CD4-positive, alpha-beta T cell treated with Interleukin-4 for 1 hour (primary cell): ENCODE data around the gene TSTD2.
A peak's percentile ranks its signal among the peaks of the same experiment; 100 is the strongest.

Experiments
- DNase-seq, 2 donors: peaks; one replicate each; pipeline ENCODE4 v3.0.0-alpha.2; 2020 to 2022

TSTD2 gene

GRCh38 chr9:97632985-97633858 lies at the start of gene TSTD2, which contains the start of gene NCBP1:
TSTD2 (minus strand) TSS chr9:97633368; CDS start chr9:97627562, 5,806 bp downstream.
NCBP1 (plus strand) TSS chr9:97633821; CDS start chr9:97633882, 61 bp downstream.
- DNase-seq: peak; percentile 97 to 98

DNA sequence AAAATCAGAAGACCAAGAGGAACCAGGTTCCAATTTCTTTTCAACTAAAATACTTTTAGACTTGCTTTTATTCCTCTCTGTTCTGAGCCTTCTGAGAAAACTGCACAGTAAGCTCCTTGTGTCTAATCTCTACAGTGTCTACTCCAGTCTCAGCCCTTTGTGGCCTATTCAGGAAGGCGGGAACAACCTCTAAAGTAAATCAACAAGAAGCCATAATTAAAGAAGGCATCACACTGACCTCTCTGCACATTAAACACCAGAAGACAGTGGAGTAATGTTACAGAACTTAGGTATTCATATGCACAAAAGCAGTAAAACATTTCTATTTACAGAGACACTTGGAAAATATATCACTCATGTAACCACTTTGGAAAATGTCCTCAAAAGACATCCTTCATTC lies 49.1 kb upstream of the TSTD2 start:
- no peak for DNase-seq

GRCh38 chr9:97675655-97676054 lies 42.5 kb upstream of the TSTD2 start:
- DNase-seq: no peak

GRCh38 chr9:97673922-97674321 lies 40.8 kb upstream of the TSTD2 start:
- no peak for DNase-seq

DNA sequence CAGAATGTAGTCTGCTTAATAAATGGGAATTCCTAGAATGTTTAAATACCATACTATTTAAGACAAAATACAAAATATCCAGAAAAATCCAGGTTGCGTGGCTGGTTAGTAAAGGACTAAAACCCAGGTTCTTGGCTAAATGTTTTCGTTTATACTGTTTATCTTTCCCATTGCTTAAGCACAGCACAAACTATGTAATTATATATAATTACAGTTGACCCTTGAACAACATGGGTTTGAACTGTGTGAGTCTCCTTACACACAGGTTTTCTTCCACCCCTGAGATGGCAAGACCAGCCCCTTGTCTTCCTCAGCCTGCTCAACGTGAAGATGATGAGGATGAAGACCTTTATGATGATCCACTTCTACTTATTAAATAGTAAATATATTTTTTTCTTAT lies 39.2 kb upstream of the TSTD2 start:
- DNase-seq: no peak

GRCh38 chr9:97670586-97670985 lies 37.4 kb upstream of the TSTD2 start:
- no peak for DNase-seq

GRCh38 chr9:97668485-97668884 lies 35.3 kb upstream of the TSTD2 start:
- DNase-seq: no peak

GRCh38 chr9:97666907-97667686 lies 33.9 kb upstream of the TSTD2 start:
- DNase-seq: no peak

DNA sequence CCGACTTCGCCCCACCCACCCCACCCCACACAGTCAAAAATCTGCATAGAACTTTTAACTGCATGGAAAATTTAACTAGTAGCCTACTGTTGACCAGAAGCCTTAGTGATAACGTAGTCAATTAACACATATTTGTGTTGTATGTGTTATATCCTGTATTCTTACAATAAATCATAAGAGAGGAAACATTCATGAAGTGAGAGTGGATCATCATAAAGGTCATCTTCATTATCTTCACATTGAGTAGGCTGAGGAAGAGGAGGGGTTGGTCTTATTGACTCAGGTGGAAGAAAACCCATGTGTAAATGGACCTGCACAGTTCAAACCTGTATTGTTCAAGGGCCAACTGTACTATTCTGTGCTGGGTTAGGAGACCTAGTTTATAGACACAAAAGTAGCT lies 32.6 kb upstream of the TSTD2 start:
- DNase-seq: no peak

GRCh38 chr9:97660847-97661246 lies 27.7 kb upstream of the TSTD2 start:
- DNase-seq: no peak

DNA sequence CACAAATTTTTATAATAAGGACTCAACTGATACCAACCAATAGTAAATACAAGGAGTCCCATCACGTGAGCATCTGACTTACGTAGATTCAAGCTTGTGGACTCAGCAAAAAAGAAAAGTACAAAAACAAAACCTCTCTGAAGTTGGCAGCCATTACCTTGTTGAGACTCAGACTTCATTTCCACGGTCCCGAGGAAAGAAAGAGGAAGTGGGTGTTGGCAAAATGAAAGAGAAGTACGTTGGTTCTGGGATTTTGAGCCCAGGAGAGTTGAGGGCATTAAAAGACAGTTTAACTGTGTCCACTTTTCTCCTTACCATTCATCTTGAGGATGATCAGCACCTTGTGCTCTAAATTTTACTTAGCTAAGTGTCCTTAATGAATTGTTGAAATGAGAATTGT lies 27.2 kb upstream of the TSTD2 start:
- DNase-seq: no peak

DNA sequence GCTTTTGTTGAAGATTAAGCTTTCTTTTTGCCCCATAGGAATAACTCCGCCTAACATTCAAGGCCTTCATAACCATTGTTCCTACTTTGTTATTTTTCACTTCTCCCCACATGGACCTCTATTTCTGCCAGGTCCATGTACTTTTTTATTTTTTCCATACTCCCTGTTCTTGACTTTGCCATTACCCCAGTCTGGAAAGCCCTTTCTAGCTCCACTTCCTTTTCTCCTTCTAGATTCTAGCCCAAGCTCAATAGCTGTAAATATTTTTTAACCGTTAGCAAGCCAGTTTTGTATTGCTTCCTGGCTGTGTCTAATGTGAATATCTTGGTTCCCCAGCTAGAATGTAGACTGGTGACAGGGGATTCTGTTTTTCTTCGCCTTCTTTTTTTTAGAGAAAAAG lies 26.6 kb upstream of the TSTD2 start:
- DNase-seq: no peak

DNA sequence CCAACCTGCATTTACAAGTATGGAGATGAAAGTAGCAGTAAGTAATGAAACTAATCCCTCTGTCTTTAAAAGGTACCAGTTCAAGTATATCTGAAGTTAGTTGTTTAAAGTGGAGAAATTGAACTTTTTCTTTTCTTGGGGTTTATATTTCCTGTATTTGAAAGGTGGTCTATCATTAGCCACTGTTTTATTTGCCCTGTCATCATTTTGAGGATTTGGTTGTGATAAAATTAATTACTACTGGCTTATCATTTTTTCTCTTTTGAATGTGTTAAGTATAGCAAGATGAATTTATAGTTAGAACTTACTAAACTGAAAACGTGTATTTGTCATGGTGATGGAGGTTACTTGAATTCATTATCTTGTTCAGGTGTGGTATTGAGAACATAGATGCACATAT lies 25.5 kb upstream of the TSTD2 start:
- no peak for DNase-seq

DNA sequence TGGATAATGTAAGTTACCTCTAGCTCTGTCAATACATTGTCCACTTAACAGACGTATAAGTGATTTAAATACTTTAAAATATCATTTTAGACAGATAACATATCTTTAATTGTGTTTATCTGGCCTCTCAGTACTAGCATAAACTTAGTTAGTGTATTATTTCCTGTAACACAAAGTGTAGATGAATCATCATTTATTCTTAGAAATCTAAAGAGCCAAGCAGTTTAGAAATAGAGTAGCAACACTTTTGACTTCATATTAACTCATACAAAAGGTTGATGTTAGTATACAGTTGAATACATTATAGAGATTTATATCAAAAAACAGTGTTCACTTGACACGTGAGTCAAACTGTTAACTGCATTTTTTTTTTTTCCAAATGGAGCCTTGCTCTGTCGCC lies 18.5 kb upstream of the TSTD2 start:
- DNase-seq: no peak

DNA sequence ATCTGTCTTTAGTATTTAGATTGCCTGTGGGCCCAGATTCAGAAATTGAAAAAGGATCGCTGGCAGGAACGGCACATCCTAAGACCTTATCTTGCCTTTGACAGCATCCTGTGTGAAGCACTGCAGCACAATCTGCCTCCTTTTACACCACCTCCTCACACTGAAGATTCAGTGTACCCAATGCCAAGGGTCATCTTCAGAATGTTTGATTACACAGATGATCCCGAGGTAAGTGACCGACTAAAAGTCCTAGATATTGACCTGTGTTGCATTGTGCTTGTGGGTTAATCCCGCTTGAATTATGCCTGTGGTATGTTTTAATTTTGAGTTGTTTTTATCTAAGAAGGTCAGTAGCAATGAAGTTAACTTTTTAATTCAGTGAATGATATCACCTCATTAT lies 14.8 kb upstream of the TSTD2 start:
- no peak for DNase-seq

DNA sequence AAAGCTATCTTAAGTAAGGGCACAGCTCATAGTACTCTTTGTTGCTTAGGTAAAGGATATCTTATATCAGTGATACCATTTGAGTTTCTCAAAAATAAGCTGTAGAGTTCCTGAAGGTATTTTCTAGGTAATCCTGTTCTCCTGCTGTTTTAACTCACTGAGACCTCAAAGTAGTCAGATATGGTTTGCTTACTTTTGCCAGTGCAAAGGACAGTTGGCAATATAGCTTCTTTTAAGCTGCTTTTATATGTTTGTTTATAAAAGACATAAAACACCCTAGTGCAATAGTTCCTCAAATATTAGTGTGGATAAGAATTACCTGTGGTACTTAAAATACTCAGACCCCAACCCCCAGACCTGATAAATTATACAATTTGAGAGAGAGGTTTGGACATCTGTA lies 12.6 kb upstream of the TSTD2 start:
- no peak for DNase-seq

DNA sequence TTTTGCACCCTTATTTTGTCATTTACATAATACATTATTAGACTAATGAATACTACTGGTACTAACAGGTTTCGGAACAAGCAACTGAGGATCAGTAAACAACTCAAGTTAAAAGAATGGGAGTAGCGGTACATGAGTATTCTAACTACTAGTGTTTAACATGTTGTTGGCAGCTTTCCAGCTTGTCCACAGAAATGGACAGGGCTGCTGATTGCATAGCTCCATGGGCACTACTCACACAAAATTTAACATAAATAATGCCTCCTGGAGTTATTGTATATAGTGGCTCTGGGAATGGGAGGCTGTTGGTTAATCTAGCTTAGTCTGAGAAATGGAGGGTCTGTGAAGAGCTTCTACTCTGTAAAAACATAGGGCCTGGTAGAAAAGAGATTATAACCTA lies 7.2 kb upstream of the TSTD2 start:
- no peak for DNase-seq

- no peak for DNase-seq
Measured at GRCh38 chr9:97638666-97639065, 5.5 kb upstream of the TSTD2 start.

GRCh38 chr9:97636903-97637302 lies 3.7 kb upstream of the TSTD2 start:
- DNase-seq: no peak

DNA sequence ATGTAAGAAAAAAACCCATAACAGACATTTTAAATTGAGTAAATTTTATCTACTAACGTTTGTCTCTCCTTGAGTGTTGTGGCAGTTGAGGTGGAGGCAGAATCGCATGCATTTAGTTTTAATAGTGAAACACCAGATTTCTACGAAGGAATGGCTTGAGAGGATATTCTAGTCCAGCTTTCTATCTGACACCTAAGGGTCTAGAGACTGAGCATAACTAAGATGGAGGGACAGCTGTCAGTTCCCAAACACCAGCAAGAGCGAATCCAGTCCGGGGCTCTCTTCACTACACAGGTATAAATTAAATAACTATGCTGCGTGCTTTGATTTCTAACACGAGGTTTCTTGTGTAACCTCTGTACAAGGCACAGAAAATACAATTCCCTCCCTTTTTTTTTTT lies 1.9 kb upstream of the TSTD2 start:
- no peak for DNase-seq

DNA sequence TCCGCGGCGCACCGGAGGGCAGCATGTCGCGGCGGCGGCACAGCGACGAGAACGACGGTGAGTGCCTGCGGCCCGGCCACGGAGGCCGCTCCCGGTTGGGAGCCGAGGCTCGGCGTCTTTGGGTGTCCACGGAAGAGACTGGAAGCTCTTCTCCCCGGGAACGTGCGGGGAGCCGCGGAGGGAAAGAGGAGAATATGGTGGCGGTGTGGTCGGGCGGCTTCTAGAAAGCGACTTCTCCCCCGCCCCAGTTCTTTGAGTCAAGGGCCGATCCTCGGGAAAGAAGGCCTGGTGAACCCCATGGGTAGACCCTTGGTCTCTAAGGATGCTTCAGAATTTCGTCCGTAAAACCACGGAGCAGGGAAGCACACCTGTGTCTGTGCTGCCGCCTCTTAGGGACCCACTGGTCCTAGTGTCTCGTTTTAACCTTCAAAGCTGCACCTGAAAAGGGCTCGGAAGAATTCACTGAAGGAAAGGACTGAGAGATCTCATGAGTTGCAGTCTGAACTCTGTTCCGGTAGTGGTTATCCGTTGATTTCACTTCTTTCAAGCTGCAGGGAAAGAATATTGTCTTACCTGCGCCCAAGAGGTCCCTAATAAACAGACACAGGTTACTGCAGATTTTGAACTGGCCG lies 807 bp upstream of the TSTD2 start:
- peak in 1 of 2 donors; percentile 26 for DNase-seq

GRCh38 chr9:97632248-97632984 lies 752 bp downstream of the TSTD2 start:
- DNase-seq: peak; percentile 1 to 13

GRCh38 chr9:97630591-97630990 lies 2.6 kb downstream of the TSTD2 start:
- no peak for DNase-seq
